HG02678 (cell line): ENCODE results near the gene PRKAR2B.
A peak's percentile ranks its signal among the peaks of the same experiment; 100 is the strongest.
"Not testable (repeated sequence)": the region's sequence is repeated elsewhere in the genome, so short reads cannot be mapped to it uniquely, and the experiment has no call there.

Experiments
- ATAC-seq: cut with Tn5 transposase; IDR thresholded peaks from one replicate; pipeline ENCODE4 v1.9.1; 2021; ENCODE audit warnings: mild to moderate bottlenecking, moderate library complexity; ENCODE audit not compliant: unreplicated experiment

The PRKAR2B gene

DNA sequence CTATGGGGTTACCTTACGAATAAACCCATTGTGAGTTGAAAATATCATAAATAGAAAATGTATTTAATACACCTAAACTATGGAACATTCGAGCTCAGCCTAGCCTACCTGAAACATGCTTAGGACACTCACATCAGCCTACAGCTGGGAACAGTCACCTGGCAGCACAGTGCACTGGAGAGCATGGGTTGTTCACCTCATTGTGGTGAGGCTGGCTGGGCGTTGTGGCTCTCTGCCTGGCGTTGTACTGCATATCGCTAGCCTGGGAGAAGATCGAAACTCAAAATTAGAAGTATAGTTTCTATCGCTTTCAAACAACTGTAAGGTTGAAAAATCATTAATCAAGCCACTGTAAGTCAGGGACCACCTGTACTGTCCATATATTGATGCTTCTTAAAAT lies 107.0 kb downstream of the PRKAR2B start:
- no peak for ATAC-seq

DNA sequence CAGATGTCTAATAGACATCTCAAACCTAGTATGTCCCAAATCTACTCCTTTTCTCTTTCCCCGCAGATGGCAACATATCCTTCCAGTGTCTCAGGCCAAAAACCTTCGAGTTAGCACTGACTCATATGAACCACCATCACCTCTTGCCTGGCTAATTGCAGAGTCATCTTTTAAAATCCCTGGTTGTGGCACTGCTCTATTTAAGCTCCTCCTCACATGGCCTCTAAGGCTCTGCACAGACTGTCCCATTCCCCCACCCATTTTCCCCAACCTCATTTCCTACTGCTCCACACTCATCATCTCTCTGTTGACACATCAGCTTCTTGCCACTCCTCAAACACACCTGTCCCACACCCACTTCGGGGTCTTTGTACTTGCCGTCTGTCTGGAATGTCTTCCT lies 107.5 kb downstream of the PRKAR2B start:
- no peak for ATAC-seq

DNA sequence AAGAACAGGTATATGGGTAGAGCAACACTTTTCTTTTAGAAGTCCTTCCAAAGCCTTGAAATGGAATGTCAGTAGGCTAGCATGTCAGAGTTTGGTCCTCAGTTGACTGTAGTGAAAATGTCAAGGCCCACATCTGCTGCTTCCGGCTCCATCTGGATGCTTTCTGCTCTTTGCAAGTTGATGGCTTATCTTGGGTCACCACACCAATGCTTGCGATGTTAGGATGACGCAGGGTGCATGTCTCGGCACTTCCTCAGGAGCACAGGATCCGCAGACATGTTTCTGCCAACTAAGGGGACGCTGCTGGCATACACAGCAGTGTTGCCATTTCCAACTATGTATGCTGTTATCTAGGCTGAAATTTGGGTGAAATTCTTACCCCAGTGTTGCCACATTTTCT lies 110.3 kb downstream of the PRKAR2B start:
- ATAC-seq, result no peak

DNA sequence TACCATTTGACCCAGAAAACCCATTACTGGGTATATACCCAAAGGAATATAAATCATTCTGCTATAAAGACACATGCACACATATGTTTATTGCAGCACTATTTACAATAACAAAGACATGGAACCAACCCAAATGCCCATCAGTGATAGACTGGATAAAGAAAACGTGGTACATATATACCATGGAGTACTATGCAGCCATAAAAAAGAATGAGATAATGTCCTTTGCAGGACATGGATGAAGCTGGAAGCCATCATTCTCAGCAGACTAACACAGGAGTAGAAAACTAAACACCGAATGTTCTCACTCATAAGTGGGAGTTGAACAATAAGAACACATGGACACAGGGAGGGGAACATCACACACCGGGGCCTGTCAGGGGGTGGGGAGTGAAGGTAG lies 111.2 kb downstream of the PRKAR2B start:
- ATAC-seq, result not testable (repeated sequence)

DNA sequence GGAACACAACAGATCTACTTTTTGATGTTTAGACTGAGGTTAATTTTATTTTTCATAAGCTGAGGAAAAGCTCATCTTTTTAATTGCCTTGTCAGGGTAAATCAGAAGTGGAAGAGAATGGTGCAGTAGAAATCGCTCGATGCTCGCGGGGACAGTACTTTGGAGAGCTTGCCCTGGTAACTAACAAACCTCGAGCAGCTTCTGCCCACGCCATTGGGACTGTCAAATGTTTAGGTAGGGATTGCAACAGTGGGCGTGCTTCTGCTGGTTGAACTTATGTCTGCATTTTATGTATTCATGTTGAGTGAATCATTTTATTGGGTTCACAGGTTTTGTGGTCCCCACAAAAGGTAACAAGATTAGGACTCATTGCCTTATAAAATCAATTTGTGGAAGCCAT lies 112.6 kb downstream of the PRKAR2B start:
- ATAC-seq, result no peak

DNA sequence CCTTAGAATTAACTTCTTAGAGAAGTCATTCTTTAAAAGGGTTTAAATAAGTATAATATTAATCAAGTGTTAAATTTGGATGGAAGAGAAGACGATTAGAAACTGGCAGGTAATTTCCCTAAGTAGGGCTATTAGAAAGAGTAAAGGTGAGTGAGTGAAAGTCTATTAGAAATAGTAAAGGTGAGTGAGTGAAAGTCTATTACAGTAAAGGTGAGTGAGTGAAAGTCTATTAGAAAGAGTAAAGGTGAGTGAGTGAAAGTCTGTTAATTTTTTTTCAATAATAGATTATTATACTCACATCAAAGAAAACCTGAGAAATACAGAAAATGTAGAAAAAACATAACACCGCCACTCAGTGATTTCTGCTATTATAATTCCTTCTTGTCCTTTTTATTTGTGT lies 113.5 kb downstream of the PRKAR2B start:
- no peak for ATAC-seq

DNA sequence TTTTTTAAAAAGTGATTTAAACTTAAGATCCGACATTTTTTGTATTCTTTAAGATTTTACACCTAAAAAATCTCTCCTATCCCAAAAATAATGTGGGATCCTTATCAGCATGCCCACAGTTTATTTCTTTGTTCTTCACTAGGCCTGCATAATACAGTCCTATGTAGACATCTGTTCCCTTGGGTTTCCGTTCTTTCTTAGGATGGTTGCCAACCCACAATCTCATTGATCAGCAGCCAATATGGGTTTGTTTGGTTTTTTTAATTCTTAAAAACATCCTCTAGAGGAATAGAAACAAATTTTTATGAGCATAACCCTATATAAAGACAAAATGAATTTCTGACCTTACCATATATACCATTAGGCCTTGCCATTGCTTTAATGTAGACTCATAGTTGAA lies 115.9 kb downstream of the PRKAR2B start:
- ATAC-seq, result no peak

DNA sequence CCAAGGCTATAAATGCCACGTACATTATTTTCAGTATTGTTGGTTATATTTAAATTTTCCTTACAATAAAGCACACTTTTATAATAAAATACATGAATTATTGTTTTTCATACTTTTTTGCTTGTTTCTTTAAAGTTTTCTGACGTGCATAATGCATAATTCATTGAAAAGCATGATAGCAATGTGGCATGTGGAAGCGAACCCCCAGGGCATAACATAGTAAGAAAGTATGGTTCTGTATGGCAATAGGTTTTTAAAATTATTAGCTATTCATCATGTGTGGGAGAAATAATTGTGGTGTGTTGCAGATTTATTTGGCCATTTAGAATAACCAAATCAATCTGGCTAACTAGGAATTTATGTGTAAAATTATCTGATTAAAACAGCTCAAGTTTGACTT lies 116.9 kb downstream of the PRKAR2B start:
- no peak for ATAC-seq

DNA sequence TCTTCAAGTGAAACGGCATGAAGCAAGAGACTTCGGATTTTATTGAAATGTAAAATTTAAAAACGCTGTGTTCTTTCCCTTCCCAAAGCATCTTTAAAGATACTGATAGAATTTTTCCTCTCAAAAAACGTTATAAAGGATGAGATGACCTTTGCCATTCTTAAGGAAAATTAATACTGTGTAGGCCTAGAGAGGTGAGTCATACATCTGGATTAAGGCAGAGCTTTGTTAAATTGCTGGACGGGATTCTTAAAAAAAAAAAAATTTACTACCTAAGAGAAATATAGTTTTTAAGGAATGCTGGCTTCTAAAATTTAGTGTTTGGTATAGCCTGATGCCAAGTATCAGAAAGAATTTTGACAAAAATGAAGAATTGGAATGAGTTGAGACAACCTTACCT lies 118.0 kb downstream of the PRKAR2B start:
- ATAC-seq, result no peak

DNA sequence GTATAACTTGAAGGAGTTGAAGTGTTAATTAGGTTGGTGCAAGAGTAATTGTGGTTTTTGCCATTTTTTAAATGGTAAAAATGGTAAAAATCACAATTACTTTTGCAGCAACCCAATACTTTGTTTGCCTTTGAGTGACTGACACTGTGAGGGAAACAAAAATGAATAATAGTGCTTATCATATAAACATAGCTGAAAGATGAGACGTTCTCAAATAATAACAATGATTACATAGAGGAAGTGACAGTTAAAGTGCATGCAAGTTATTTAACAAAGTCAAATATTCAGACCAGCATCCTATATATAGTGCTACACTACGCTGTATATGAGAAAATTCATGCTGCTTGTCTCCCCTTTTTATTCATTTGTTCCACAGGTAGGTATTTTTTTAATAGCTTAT lies 119.6 kb downstream of the PRKAR2B start:
- ATAC-seq, result no peak

DNA sequence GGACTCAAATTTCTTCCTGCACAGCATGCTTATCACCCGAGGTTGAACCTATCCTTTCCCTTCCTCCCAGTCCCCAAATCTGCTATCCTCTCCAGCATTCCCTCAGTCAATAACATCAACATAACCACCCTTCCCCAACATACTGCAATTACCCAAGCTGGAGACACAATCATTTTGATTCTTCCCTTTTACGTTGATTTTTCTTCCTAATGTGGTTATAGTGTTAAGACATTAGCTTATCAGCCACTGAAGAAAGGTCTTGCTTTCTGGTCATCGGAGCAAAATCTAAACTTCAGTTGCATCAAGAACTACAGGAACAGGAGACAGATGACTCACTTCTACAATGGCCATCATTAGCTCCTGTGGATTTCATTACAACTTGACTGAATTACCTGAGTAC lies 120.8 kb downstream of the PRKAR2B start:
- ATAC-seq, result no peak

DNA sequence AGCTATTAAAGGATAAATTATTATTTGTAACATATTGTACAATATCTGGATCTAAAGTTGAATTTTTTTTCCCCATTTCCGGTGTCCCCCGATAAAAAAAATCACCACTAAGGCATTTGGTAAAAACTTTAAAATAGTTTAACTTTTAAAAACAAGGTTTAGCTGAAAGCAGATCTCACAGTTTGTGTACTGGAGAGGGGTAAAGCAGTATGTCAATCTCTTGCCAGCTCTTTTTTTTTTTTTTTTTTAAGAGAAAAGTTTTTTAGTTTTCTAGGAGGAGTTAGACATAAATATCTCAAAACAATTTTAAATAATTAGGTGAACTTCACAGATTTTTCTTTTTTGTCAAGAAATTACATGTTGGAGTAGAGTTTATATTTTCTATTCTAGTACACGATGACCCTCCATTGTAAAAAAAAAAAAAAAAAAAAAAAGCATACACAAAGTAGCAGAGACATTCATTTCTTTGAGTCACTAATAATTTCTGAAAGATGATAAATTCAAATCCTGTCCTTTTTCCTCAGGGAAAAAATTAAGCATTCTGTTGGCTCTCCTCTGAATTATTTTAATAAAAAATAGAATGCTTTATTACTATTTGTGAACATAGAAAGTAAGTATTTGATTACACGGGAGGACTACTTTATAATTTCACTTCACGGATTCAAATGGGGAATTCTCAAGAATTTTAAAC lies 122.4 kb downstream of the PRKAR2B start:
- ATAC-seq, result no peak

DNA sequence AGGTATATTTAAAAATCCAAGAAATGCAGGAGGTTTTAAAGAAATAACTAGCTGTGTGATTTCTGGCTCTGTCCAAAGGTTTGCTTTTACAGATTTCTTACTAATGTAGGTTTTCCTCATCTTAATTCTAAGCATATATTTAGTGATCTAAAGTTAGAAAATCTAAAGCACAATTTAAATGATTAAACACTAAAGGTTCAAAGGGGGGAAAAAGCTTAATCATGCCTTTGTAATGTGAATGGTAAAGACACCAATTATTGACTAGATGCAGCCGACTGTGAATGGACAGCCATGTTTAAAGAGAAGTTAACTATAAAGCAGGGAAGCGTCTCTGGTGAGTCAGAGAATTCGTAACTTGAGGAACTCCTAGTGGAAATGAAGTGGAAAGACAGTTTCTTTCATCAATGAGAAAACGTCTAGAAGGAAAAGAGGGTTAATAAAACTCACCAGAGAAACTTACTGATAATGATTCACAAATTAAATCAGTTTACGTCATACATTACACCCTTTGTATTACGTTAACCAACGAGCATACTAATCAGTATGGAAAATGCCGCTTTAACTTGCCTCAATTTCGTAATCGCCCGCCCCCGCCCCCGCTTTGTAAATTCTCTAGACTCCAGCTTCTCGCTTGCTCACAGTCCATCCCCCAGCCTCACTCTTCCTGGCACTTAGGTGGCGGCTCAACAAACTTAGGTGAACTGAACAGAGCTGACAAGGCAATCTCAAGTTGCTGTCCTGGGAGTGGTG lies 123.2 kb downstream of the PRKAR2B start:
- no peak for ATAC-seq

DNA sequence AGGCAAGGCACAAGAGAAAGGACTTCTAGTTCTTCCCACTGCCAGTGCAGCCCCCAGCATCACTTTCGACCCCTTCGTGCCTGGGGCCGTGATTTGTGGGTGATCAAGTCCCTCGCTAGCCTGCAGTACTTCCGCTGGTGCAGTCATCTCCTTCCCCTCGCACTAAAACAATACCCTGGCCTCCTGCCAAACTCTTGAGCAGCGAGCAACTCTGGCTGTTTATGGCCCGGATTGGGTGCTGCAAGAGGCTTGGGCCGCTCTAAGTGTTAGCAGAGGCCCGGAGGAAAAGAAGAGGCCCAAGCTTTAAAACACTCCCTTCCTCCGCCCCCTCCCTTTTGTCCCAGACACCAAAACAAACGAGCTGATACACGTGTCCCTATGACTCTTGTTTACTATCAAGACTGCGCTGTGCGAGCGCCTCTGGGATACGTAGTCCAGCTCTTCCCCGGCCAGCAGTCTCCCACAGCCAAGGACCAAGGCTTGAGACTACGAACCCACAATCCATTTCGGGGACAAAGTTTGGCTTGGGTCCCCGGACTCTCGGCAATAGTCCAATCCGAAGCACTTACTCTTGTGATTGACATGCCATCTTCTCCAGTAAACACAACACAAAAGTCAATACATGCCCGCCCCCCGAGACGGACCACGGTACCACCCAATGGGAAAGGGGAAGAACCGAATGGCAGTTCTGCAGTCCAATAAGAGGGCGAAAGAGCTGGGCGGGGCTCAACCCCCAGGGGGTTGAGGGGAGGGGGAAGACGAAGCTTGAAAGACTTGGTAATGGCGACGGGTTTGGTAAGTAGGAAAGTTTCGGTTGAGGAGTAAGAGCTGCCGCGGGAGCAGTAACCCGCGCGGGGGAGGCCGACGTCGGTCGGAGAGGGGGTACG lies 124.0 kb downstream of the PRKAR2B start, which contains the start of gene HBP1:
Gene HBP1 (plus strand): TSS at position 771 of the 887 bp plus-strand sequence. CDS start 10,891 bp downstream, outside the sequence.
- peak; percentile 88 for ATAC-seq

DNA sequence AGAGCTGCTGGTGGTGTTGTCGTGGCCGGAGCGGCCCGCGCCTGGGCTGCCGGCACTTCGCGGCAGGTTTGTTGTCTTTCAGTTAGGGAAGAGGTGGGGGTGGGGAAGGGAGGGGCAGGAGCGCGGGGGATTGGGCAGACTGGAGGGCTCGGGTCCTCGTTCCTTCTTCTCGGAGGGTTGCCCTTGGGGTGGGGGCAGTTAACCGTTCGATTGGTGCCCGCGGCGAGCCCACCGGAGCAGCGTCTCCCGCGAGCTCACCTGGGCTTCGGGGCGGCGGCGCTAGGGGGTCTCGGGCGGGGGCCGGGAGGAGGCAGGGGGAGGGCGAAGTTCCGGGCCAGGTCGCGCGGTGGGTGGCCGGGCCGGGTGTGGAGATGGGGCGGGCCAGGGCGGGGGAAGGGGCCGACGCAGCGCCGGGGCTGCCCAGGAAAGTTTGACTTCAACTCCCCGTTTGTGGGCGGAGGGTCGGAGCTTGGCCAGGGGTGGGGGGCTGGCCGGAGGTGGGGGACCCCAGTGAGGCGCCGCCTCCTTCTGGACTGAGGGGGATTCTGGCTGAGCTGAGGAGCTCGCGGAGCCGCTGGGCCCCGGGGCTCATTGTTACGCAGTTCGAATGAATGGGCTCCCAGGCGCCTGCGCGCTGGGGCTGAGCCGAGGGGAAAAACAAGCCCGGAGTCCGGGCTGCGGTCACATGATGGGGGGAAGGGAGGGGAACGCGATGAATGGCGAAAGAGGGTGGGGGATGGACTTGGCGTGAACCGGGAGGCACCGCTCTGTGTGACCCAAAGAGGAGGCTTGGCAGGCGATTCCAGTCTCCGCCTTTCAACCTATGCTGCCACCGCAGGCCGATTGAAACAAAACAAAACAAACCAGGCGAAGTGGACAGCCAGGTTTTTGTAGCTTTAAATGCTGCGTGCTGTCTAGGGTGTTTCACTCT lies 124.9 kb downstream of the PRKAR2B start:
- ATAC-seq, result peak; percentile 27

DNA sequence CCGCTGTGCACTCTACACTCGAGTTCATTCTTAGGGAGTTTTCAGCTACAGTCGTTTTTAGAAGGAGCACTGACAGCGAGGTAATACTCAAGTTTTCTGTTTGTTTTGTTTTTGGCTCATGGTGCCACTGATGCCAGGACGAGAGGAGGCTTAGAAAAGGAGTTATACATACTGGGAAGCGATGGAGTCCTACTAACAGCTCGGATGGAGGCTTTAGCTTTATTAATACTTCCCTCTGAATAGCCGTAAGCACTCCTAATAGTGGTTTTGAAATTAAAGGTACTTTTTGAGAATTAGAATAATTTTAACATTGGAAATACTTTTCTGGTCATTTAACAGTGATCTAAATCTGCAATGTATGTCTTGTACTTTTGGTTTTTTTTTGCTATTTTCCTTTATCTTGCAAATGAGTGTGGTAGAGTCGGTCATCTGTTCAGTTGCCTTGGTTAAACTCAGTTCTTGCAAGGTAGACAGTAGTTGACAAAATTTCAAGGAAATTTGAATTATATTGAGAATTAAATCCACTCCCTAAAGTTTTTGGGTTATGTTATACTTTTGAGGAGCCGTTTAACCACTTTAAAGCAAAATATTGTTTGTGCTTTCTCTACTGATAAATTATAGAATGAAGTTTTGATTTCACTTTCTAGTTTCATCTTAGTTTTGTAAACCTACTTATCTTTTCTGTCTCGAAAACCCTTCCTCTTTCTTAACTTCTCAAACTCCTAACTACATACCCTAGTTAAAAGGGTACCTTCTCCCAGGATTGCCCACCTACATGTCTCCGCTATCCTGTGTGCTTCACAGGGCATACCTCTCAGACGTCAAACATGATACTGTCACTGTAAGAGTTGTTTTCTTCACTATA lies 125.8 kb downstream of the PRKAR2B start:
- ATAC-seq, result no peak

DNA sequence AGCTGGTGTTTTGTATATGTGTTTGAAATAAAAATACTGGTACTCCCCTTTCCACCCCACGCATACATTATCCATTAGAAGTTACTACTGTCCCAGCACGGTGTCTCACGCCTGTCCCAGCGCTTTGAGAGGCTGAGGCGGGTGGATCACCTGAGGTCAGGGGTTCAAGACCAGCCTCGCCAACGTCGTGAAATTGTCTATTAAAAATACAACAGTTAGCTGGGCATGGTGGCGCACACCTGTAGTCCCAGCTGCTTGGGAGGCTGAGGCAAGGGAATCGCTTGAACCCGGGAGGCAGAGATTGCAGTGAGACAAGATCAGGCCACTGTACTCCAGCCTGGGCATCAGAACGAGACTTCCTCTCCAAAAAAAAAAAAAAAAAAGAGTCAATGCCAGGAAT lies 127.0 kb downstream of the PRKAR2B start:
- no peak for ATAC-seq

DNA sequence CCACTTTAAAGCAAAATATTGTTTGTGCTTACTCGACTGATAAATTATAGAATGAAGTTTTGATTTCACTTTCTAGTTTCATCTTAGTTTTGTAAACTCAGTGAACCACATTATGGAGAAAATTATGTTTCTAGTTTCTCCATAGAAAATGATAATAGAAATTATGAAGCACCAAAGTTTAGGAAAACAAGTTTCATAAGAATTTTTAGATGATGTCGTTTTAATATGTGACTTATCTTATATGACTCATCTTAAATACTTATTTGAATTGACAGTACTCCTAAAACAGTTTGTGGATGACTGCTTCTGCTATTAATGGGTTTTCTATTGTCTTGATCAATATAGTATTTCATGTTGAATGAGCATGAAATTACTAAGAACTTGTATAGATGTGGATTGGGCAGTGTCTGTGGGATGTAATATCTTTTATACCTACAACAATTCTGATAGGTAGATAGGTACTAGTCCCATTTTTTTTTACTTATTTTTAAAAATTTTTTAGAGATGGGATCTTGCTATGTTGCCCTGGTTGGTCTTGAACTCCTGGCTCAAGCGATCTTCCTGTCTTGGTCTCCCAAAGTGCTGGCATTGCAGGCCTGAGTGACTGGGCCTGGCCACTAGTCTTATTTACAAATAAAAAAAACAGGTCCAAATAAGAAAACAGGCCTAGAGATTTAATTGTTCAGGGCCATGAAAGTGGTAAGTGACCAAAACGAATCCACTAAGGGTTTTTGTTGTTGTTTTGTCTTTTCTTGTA lies 127.9 kb downstream of the PRKAR2B start:
- no peak for ATAC-seq

DNA sequence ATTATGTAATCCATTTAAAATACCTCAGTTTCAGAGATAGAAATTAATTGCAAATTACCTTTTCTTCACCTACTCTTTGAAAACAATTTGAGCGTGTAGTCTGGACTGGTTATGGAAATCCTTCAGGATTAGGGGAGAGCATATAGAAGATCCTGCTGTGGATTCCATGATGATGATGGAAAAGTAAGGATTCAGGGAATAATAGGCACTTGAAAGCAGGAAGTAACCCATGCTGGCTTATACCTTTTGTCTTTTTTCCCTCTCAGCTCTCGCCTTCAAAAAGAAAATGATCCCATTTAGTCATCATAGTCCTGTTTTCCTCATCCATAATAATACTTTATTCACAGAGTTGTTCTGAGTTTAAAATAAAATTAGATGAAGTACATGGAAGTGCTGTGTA lies 128.7 kb downstream of the PRKAR2B start:
- ATAC-seq, result no peak
